HPDE6-E6E7 (cell line): ENCODE measurements around the gene CCDC136.
A peak's percentile ranks its signal among the peaks of the same experiment; 100 is the strongest.

Experiments
- DNase-seq: peaks from one replicate; pipeline ENCODE4 v3.0.0; 2011; ENCODE audit warnings: missing footprints; ENCODE audit errors: extremely low spot score

The CCDC136 gene

DNA sequence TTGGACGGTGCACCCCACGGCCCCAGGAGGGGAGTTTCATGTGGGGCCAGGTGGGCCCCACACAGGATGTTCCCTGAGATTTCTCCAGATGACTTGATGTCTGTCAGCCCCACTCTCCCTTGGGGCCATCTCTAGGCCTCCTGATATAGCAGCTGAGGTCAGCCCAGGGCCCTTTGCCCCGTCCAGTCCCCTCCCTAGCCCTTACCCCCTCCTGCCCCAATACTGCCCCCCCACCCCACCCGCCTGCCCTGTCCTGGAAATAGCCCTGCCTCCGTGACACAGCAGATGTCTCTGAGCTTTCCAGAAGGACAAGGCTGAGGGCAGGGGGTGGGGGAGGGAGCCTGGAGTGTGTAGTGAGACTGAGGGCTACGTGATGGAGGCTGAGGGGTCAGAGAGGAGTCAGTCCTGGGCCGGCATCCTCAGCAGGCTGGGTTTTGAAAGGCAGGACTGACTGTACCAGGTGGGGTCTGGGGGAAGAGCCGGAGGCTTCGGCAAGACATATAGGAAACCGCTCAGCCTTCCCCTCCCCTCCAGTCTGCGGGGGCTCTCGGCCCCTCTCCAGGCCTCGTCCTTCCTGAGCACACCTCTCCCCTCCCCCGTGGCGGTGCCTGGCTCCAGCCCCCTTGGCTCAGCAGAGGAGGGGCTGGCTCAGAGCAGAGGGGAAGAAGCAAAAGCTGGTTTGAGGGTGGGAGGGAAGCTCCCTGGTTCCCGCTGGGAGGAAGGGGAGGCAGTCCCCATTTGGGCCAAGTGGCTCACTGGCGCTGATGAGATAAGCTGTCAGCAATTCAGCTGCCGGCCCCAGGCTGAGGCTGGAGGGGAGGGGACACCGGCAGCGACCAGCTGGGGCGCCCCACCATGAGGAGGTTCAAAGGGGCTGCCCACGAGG lies 40.5 kb downstream of the CCDC136 start:
- no peak for DNase-seq

DNA sequence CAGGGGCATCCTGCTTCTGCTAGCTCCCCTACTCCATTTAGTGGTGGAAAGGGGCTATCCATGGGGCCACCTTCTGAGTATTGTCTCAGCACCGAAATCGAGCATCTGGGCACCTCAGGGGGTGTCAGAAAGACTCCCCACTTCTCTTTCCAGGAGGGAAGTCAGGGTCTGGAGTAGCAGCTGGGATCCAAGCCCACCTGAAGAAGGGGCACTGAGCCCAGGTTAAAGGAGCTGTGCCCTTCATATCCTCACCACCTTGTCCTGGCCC lies 41.0 kb downstream of the CCDC136 start:
- DNase-seq, result no peak

DNA sequence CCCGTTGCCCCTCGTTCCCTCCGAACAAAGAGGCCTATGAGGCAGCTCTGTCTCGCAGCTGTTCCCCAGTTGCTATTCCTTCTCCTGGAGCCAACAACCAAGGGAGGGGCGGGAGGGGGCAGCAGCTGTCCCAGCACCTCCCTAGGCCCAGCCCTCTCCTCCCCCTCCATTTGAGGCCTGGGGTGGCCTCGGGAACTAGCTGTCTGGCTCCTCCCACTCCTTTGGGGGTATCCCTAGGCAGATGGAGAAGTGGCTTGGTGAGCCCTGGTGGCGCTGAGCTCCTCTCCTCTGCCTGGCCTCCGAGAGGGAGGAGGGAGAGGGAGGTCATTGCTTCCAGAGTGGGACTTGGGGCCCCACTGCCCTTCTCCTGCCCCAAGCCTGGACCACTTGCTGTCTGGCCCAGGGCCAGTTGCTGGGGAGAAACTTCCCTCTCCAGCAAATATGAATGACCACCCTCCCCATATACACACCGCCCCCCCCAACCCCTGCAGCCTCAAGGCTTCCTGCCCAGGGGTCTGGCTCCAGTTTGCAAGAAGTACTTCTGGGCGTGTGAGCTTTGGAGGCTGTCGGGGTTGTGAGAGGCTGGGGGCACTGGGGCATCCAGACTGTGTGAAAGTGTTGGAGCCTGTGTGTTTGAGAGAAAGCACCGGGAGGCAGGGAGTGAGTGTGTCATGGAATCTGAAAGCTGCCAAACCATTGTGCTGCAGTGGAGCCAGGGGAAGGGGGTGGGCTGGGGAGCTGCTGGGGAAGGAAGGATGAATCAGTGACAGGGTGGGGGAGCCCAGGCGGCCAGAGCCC lies 41.6 kb downstream of the CCDC136 start:
- DNase-seq, result peak; percentile 23

DNA sequence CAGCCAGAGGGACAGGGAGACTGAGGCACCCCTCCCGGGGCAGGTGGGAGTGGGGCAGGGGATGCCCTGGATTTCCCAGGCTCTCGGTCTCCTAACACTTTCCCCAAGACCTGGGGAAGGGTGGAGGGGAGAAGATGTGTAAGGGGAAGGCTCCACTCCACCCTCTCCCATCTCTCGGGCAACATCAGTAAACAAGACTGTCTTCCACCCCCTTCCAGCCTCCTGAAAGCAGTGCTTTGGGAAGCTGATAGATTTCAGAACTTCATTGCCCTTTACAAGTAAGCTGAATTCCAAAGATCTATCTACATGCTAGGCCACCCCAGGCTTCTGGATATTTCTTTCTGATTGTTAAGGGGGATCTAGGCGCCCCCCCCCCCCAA lies 42.2 kb downstream of the CCDC136 start:
- DNase-seq, result no peak

DNA sequence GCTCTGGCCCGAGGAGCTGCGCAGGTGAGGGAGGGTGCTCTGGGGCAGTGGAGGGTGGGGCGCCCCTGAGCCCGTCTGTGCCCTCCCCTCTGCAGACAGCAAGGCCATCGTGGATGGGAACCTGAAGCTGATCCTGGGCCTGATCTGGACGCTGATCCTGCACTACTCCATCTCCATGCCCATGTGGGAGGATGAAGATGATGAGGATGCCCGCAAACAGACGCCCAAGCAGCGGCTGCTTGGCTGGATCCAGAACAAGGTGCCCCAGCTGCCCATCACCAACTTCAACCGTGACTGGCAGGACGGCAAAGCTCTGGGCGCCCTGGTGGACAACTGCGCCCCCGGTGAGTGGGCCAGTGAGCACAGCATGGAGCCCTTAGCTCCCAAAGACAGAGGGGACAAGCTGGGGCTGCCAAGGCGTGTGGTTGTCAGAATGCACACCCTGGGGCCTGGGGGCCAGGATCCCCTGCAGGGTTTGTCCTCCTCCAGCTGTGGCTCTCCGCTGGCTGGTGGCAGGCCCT lies 43.5 kb downstream of the CCDC136 start:
- no peak for DNase-seq

DNA sequence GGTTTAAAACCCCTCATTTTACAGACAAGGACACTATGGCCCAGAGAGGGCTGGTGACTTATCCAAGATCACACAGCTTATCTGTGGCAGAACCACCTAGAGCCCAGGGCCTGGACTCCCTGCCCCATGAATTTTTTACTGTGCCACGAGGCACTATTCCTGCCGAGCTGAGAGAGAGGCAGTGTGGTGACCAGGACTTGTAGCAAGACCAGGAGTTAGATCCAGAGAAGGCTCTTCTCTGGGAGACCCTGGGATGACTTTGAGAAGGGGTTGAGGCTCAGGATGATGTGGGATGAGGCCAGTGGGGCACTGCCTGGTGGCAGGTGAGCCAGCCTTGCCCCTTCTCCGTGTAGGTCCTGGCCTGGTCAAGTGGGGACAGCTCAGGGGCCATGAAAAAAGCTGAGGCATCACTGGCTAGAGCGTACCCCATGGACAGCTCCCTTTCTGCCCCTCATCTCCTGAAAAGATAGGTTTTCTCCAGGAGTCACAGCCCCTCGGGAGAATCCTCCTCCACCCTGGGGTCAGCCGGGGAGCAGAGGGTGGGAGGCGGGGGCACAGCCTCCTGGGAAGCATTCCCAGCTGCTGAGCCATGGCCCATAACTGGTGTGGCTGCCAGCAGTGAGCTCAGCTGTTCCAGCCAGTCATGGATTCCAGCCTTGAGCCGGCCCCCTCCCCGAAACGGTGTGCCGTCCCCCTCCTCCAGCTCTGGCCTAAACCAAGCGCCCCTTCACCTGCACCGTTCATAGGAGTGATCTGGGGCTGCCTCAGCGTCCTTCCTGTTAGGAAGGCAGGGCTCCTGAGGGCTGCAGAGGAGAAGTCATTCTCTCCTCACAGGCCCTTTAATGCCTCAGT lies 44.2 kb downstream of the CCDC136 start:
- no peak for DNase-seq

DNA sequence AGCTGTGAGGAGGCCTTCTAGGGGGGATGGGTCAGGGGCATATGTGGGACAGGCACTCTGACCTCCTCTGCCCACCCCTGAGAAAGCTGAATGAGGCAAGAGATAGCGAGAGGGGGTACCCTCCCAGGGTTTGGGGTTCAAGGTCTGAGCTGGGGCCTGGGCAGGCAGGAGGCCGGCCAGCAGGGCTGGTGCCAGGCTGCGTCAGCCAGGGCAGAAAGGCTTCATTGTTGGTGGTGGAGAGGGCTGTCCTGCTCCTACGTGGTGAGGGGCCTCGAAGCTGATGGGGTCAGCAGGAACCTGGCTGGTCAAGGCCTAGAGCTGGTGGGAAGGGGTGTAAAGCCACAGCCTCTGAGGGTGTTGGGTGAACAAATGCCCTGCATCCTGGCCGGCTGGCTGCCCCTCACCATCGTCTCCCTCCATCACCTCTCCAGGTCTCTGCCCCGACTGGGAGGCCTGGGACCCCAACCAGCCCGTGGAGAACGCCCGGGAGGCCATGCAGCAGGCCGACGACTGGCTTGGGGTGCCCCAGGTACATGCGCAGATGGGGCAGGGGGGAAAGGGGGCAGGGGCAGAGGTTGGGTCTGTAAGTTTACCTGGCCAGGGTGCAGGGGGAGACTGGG lies 45.1 kb downstream of the CCDC136 start:
- no peak for DNase-seq

DNA sequence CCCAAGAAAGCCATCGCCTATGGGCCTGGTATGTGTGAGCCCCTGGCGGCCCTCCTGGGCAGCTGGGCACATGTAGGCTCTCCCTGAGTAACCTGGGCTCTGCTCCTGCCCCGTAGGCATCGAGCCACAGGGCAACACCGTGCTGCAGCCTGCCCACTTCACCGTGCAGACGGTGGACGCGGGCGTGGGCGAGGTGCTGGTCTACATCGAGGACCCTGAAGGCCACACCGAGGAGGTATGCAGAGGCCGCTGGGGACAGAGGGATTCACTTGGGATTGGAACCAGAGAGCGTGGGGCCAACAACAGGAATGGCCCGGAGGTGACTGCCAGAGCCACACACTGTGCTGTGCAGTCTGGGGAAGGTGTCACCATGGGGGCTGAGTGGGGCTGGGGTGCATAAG lies 45.8 kb downstream of the CCDC136 start:
- DNase-seq, result no peak

DNA sequence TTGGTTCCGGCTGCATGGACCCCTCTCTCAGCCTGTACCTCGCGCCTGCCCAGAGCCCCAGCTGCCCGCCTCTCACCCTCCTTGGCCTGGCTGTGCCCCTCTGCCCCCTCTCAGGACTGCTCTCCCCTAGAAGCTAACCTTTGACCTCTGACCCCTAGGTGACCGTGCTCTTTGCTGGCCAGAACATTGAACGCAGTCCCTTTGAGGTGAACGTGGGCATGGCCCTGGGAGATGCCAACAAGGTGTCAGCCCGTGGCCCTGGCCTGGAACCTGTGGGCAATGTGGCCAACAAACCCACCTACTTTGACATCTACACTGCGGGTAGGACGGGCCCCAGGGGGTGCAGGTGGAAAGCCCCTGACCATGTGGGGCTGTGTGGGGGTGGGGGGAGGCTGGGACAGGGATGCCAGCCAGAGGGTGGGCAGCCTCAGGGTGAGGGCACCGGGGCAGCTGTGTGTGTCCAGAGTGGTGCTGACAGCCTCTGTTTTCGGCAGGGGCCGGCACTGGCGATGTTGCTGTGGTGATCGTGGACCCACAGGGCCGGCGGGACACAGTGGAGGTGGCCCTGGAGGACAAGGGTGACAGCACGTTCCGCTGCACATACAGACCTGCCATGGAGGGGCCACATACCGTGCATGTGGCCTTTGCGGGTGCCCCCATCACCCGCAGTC lies 46.5 kb downstream of the CCDC136 start:
- no peak for DNase-seq

DNA sequence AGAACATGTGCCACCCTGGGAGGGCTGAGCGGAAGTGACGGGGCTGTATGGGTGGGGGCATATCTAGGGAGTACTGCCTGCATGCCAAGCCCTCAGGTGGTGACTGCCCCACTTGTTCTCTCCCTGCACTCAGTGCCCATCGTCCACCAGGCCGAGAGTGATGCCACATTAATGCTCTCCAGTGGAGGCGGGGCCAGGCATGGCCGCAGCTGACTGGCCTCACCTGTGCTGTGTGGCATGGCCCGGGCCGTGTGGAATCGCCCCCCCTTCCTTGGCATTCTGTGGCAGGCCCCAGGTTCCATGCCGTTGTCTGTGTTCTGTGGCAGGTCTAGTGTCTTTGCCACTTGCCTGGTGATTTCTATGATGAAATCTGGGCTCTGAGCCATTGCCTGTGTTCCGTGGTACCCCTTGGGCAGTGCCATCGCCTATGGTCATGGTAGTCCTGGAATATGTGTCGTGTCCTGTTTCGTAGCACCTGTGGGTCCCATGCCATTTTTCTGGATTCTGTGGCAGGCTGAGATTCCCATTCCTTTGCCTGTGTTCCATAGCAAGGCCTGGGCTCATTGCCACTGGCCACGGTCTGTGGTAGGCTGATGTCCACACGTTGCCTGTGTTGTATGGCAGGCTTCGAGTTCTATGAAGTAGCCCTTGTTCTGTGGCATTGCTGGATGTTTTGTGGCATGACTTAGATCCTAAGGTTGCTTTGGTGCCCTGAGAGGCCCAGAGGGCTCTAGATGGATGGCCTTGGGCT lies 47.4 kb downstream of the CCDC136 start:
- DNase-seq, result no peak

DNA sequence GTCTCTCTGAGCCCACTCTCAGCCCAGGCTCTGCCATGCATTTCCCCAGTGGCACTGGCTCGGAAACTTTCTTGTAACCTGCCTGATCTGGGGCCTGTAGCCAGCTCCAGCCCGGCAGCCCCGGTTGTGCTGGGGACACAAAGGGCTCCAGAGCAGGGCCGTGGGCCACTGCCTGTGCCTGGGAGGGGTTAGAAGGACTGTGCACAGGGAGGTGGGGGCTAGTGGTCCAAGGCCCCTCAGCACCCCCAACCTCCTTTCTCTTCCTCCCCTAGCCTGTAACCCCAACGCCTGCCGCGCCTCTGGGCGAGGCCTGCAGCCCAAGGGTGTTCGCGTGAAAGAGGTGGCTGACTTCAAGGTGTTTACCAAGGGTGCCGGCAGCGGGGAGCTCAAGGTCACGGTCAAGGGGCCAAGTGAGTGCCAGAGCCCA lies 48.0 kb downstream of the CCDC136 start:
- no peak for DNase-seq

DNA sequence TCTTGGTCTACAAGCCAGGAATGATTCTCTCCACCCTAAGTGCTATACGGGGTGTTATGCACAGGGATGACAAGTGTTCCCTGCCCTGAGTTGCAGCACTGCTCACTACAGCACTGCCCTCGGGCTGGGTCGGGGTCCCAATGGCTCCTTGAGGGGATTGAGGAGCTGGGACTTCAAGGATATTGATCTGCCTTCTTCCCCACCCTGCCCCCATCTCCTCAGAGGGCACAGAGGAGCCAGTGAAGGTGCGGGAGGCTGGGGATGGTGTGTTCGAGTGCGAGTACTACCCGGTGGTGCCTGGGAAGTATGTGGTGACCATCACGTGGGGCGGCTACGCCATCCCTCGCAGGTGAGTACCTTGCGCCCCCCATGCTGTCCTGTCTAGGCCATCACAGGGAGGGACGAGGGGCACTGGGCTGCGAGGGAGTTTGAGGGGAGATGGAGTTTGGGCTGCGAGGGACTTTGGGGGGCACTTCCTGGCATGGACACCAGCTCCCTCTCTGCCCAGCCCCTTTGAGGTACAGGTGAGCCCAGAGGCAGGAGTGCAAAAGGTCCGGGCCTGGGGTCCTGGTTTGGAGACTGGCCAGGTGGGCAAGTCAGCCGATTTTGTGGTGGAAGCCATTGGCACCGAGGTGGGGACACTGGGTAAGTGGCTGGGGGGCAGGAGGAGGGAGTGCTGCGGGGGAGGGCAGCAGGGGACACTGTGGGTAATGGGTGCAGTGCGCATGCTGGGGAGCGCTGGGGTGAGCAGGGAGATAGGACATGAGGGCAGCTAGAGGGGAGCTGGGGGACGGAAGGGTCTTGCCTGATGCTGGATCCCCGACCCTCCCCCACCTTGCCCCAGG lies 48.8 kb downstream of the CCDC136 start:
- DNase-seq, result no peak

DNA sequence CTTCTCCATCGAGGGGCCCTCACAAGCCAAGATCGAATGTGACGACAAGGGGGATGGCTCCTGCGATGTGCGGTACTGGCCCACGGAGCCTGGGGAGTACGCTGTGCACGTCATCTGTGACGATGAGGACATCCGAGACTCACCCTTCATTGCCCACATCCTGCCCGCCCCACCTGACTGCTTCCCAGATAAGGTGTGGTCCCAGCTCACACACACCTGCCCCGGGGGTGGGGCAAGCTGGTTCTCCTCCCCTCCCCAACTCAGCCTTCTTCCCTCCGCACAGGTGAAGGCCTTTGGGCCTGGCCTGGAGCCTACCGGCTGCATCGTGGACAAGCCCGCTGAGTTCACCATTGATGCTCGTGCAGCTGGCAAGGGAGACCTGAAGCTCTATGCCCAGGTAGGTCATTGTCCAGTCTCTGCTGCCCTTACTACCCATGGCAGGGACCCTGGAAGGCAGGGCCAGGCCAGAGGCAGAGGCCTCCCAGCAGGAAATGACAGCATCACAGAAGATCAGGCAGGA lies 49.5 kb downstream of the CCDC136 start:
- no peak for DNase-seq

DNA sequence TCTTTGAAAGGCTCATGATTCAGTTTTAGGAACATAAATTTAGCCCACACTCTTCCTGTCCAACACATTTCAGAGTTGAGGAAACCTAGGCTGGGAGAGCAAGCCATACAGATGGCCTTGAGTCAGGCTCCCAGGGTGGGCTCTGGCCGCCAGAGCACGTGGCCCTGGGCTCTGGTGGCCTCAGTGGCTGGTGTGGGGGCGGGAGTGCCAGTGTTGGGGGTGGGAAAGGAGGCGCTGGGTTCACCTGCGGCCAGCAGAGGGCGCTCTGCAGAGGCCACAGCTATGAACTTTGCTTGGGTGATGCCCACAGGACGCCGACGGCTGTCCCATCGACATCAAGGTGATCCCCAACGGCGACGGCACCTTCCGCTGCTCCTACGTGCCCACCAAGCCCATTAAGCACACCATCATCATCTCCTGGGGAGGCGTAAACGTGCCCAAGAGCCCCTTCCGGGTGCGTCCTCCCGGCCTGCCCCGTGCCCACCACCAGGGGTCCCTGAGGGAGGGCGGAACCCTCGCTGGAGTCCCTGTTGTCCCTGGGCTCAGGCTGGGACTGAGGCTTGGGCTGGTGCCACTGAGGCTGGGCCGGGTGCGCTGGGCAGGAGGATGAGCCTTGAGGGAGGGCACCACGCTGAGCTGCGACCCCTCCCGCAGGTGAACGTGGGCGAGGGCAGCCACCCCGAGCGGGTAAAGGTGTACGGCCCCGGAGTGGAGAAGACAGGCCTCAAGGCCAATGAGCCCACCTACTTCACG lies 50.3 kb downstream of the CCDC136 start:
- DNase-seq, result no peak

DNA sequence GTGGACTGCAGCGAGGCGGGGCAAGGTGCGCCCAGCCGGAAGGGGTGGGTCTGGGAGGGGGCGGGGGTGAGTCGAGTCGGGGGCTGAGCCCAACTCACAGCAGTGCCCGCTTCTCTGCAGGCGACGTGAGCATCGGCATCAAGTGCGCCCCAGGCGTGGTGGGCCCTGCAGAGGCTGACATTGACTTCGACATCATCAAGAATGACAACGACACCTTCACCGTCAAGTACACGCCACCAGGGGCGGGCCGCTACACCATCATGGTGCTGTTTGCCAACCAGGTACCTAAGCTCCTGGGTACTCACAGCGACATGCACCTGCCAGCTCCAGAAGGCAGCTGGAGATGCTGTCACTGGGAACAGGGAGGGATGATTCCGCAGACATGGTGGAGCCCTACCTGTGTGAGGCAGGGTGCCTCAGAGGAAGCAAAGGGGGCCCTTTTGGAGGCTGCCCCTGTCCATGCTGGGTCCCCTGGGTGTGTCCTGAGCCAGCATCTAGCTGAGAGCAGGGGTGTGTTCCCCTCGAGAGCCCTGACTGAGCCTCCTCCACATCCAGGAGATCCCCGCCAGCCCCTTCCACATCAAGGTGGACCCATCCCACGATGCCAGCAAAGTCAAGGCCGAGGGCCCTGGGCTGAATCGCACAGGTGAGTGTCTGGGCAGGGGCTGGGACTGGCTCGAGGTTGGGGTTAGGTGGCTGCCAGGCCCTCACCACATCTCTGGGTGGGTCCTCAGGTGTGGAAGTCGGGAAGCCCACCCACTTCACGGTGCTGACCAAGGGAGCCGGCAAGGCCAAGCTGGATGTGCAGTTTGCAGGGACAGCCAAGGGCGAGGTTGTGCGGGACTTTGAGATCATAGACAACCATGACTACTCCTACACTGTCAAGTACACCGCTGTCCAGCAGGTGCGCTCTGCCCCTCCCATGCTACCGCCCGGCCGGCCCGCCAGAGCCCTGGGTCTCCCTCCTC lies 51.2 kb downstream of the CCDC136 start:
- DNase-seq, result no peak

DNA sequence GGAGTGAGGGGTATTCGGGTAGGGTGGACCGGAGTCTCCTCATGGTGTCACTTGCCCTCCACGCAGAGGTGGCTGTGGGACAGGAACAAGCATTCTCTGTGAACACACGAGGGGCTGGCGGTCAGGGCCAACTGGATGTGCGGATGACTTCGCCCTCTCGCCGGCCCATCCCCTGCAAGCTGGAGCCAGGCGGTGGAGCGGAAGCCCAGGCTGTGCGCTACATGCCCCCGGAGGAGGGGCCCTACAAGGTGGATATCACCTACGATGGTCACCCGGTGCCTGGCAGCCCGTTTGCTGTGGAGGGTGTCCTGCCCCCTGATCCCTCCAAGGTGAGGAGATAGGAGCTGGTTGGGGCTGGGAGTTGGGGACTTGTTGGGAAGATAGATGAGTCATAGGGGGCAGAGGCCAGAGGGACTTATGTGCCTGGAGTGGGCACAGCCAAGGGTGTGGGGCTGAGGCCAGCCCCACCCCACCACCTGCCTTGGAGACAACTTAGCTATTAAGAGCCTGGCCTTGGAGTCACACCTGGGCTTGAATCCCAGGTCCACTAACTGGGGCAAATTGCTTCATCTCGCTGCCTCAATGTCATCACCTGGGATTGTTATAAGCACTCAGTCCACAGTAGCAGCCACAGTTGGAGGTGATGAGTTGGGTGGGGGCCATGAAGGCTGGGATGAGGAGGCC lies 52.3 kb downstream of the CCDC136 start:
- DNase-seq, result no peak
